ENCODE results near the gene TLDC2. TPM values are rescaled to one million over a fixed set of nuclear protein-coding genes. Genes with fewer than 3 reads are reported as not detected.

The TLDC2 gene
- total and polyA plus RNA-seq, 2 of the 8 experiments (the other 6 are each of a cell fraction or from before 2014, with no cell fraction given): 0.29 to 0.34 TPM

DNA sequence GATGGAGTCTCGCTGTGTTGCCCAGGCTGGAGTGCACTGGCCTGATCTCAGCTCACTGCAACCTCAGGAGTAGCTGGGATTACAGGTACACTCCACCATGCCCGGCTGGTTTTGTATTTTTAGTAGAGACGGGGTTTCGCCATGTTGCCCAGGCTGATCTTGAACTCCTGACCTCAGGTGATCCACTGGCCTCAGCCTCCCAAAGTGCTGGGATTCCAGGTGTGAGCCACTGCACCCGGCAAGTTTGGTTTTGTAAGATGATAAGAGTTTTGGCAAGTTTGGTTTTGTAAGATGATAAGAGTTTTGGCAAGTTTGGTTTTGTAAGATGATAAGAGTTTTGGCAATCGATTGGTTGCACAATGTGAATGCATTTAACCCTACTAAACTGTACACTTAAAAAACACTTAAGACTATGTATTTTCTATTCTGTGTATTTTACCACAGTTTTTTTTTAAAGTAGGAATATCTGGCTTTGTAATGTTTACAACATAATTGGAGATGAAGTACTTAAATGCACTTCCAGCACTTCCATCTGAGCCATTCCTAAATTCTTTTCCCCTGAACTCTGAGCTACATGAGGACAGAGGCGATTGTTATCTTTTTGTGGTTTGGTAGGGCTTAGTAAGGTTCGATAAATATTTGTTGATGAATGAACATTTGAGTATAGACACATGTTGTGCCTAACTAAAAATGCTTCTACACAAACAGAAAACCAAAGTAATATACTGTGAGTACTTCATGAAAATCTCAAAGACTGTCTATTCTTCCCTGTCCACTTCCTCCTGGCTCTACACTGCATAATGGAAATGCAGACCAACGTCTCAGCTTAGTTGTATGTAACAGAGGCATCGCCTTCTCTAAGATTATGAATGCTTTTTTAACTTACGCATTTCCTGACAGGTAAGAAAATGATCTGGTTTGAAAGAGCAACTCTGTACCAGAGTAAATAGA lies 56.8 kb downstream of the TLDC2 start:
- no peak for DNase-seq (ENCODE audit: low read depth in 1 of 2, low spot score in 2 of 2)
- H2BK12ac ChIP-seq (ENCODE audit: low read depth, low read length): no peak overlapping the region
- no peak overlapping the region for H3K4me2 ChIP-seq (ENCODE audit: insufficient read depth in 1 of 2, low read depth in 2 of 2, low read length in 2 of 2)
- H3K9ac ChIP-seq (replicated peaks in 1 of 4; ENCODE audit: extremely low read depth in 1 of 4, low read depth in 3 of 4, low read length in 3 of 4): no peak overlapping the region
- H4K20me1 ChIP-seq (replicated peaks in 1 of 2; ENCODE audit: control insufficient read depth in 1 of 2, insufficient read depth in 2 of 2, low read length in 2 of 2): no peaks in the 10 kb centered on the region
- no peak overlapping the region for H3K18ac ChIP-seq (ENCODE audit: extremely low read depth, low read length)
- no peak overlapping the region for H3K23ac ChIP-seq (ENCODE audit: insufficient read length)
- no peaks in the 10 kb centered on the region for H3K27me3 ChIP-seq (replicated peaks in 1 of 4; ENCODE audit: control insufficient read depth in 3 of 4, extremely low read depth in 1 of 4, insufficient read depth in 3 of 4, low read length in 3 of 4)
- H4K91ac ChIP-seq (replicated peaks; ENCODE audit: insufficient read length, low read length): no peak overlapping the region
- ChIA-PET POLR2A (ENCODE audit: partially characterized antibody) (no interaction called here), CTCF (ENCODE audit: partially characterized antibody) (interaction anchor here (0.6 to 2.8 kb wide), 4 partner anchors 9 to 97 kb away, joined by 3 to 15 read pairs (median 3); no protein-coding TSS in a partner anchor)
- no peak overlapping the region for H3K14ac ChIP-seq (ENCODE audit: insufficient read length)
- no peaks in the 10 kb centered on the region for H3K4me1 ChIP-seq (replicated peaks in 1 of 4; ENCODE audit: control insufficient read depth in 3 of 4, insufficient read depth in 4 of 4, low read length in 3 of 4)
- no peak overlapping the region for H4K8ac ChIP-seq (ENCODE audit: extremely low read depth, insufficient read depth, low read length)
- no peak overlapping the region for H4K5ac ChIP-seq (ENCODE audit: insufficient read length, low read depth, low read length)
- H2BK120ac ChIP-seq (replicated peaks; ENCODE audit: low read depth, low read length): no peak overlapping the region
- no peak overlapping the region for H3K56ac ChIP-seq (replicated peaks; ENCODE audit: insufficient read length, low read depth, low read length)
- no peaks in the 10 kb centered on the region for H3K23me2 ChIP-seq (ENCODE audit: low read depth, low read length)
- no peak overlapping the region for H3K4me3 ChIP-seq (ENCODE audit: extremely low read depth in 1 of 4, insufficient read depth in 2 of 4, low read depth in 3 of 4, low read length in 4 of 4)
- H3K9me3 ChIP-seq (ENCODE audit: insufficient read depth in 2 of 2, low read depth in 1 of 2, low read length in 1 of 2): no peaks in the 10 kb centered on the region
- peaks cover 4 to 49% (median 8%) of the 10 kb centered on the region in 4 experiments; a peak in 6 of 8 replicates for H3K36me3 ChIP-seq (ENCODE audit: control insufficient read depth in 2 of 4, insufficient read depth in 4 of 4, low read length in 3 of 4)
- no peak for FAIRE-seq
- no peak overlapping the region for H3K4ac ChIP-seq (replicated peaks; ENCODE audit: insufficient read length, low read depth, low read length)
- H3K79me1 ChIP-seq (ENCODE audit: low read depth, low read length): no peaks in the 10 kb centered on the region
- 90% methylated on average over 10 of the region's 11 CpGs; no CpG with 5 or more reads in 1 of the 2 experiments for WGBS, 2 experiments (ENCODE audit: extremely low coverage in 1 of 2, insufficient coverage in 1 of 2, insufficient read length in 1 of 2, insufficient replicate concordance in 2 of 2, low coverage in 1 of 2, low lambda C conversion rate in 2 of 2, missing lambda C conversion rate in 1 of 2)
- no peak overlapping the region for H2BK15ac ChIP-seq (ENCODE audit: low read length)
- no peaks in the 10 kb centered on the region for H3K79me2 ChIP-seq (ENCODE audit: control insufficient read depth in 1 of 2, insufficient read depth in 2 of 2, low read length in 2 of 2)
- H2AFZ ChIP-seq (ENCODE audit: low read length): no peak overlapping the region
- H2BK5ac ChIP-seq (ENCODE audit: low read depth, low read length): no peak overlapping the region
- no peak overlapping the region for H2AK5ac ChIP-seq (ENCODE audit: low read depth, low read length)
- H2BK20ac ChIP-seq (ENCODE audit: low read length): no peak overlapping the region
- no peak overlapping the region for H3K27ac ChIP-seq (ENCODE audit: low read depth, low read length)
- no peak for TF ChIP-seq KDM1A (IDR thresholded peaks at IDR 0.05; ENCODE audit: borderline replicate concordance, low read length)
- no peak for TF ChIP-seq GTF2F1 (IDR thresholded peaks at IDR 0.05; ENCODE audit: borderline replicate concordance, low read depth, low read length)
- TF ChIP-seq EZH2 (IDR thresholded peaks at IDR 0.05; ENCODE audit: low read depth, low read length, severe bottlenecking): no peak
- TF ChIP-seq BRCA1 (IDR thresholded peaks at IDR 0.05; ENCODE audit: low read depth, low read length): no peak
- TF ChIP-seq SRF (IDR thresholded peaks at IDR 0.05; ENCODE audit: low read depth, low read length): no peak
- TF ChIP-seq TEAD4 (IDR thresholded peaks at IDR 0.05; ENCODE audit: low read depth, low read length): no peak
- no peak for TF ChIP-seq RBBP5 (IDR thresholded peaks at IDR 0.05; ENCODE audit: borderline replicate concordance, low read depth, low read length)
- TF ChIP-seq SUZ12 (IDR thresholded peaks at IDR 0.05; ENCODE audit: low read length): no peak
- TF ChIP-seq ASH2L (IDR thresholded peaks at IDR 0.05; ENCODE audit: low read length): no peak
- no peak for TF ChIP-seq RFX5 (IDR thresholded peaks at IDR 0.05; ENCODE audit: borderline replicate concordance, low read depth, low read length)
- no peak for TF ChIP-seq SAP30 (IDR thresholded peaks at IDR 0.05; ENCODE audit: insufficient read depth, insufficient replicate concordance, low read length)
- TF ChIP-seq, protein P1, sequence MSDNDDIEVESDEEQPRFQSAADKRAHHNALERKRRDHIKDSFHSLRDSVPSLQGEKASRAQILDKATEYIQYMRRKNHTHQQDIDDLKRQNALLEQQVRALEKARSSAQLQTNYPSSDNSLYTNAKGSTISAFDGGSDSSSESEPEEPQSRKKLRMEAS (IDR thresholded peaks at IDR 0.05): no peak

Data from H1 (cell line).